Measurements from ENCODE around the gene RFTN1.

DNA sequence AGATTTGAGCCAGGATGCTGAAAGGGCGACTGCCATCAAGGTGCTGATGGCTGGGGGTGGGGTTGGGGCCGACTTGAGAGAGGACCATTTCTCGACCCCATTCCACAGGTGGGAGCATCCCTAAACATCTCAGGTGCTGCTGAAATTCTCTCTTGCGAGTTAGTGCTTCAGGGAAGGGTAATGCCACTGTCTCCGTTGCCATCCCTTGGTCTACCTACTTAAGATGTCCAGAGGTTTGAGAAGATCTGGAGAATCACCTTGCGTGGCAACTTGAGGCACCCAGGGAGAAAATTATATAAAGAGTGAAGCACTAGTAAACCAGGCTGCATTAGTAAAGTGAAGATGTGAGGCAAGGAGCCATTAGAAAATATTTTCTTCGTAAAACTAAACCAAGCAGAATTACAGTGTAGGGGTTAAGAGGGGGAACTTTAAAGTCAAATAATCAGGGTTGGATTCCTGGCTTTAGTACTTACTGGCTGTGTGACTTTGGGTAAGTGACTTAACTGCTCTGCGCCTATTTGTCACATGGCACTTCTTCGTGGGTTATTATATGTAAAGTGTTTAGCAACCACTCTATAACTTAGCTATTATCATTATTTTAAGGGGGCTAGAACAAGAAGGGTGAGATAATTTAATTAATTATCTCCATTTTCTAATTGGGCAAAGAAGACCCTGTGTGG is 662 bp upstream of the RFTN1 start:
- TF ChIP-seq ASH1L (IDR thresholded peaks at IDR 0.05; ENCODE audit: borderline replicate concordance, low read depth, partially characterized antibody) (no peak), PTBP1 (IDR thresholded peaks at IDR 0.05; ENCODE audit: low read depth, low read length) (no peak), TAF1 (IDR thresholded peaks at IDR 0.05; ENCODE audit: control insufficient read depth, extremely low read depth, insufficient read depth, low read length, severe bottlenecking) (no peak), RAD21 (CRISPR knock-in tag; conservative IDR thresholded peaks at IDR 0.05 in 1 of 2, IDR thresholded peaks at IDR 0.05 in 1 of 2) (no peak), RCOR1 (IDR thresholded peaks at IDR 0.05; ENCODE audit: borderline replicate concordance in 1 of 2, low read depth in 2 of 2, low read length in 2 of 2) (no peak), XRCC4 (IDR thresholded peaks at IDR 0.05; ENCODE audit: extremely low read depth, insufficient read depth, insufficient read length) (no peak), SETDB1 (IDR thresholded peaks at IDR 0.05; ENCODE audit: low read length) (no peak)
- TF ChIP-seq, protein P1, sequence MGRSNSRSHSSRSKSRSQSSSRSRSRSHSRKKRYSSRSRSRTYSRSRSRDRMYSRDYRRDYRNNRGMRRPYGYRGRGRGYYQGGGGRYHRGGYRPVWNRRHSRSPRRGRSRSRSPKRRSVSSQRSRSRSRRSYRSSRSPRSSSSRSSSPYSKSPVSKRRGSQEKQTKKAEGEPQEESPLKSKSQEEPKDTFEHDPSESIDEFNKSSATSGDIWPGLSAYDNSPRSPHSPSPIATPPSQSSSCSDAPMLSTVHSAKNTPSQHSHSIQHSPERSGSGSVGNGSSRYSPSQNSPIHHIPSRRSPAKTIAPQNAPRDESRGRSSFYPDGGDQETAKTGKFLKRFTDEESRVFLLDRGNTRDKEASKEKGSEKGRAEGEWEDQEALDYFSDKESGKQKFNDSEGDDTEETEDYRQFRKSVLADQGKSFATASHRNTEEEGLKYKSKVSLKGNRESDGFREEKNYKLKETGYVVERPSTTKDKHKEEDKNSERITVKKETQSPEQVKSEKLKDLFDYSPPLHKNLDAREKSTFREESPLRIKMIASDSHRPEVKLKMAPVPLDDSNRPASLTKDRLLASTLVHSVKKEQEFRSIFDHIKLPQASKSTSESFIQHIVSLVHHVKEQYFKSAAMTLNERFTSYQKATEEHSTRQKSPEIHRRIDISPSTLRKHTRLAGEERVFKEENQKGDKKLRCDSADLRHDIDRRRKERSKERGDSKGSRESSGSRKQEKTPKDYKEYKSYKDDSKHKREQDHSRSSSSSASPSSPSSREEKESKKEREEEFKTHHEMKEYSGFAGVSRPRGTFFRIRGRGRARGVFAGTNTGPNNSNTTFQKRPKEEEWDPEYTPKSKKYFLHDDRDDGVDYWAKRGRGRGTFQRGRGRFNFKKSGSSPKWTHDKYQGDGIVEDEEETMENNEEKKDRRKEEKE (IDR thresholded peaks at IDR 0.05; ENCODE audit: borderline replicate concordance in 1 of 2, control insufficient read depth in 1 of 2, low read depth in 2 of 2, low read length in 1 of 2), result no peak
